HG02884 (cell line): ENCODE data around the gene PHLPP1.
"Not testable (repeated sequence)": the region's sequence is repeated elsewhere in the genome, so short reads cannot be mapped to it uniquely, and the experiment has no call there.

Experiments
- ATAC-seq: cut with Tn5 transposase; IDR thresholded peaks from one replicate; pipeline ENCODE4 v1.9.1; 2021; ENCODE audit warnings: mild to moderate bottlenecking, moderate library complexity; ENCODE audit not compliant: unreplicated experiment

The PHLPP1 gene

DNA sequence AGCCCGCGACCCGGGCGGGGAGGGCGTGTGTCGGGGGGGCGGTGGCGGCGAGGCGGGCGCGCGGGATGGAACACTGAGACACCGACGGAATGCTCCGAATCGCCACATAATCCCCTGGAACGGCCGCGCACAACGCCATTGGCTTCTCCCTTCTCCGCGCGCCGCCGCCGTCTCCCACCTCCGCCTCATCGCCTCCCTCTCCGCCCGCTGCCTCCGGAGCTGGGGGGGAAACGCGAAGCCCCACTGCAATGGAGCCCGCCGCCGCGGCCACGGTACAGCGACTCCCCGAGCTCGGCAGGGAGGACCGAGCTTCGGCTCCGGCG, at the start of gene PHLPP1:
TSS of gene PHLPP1 (plus strand) at position 106 of the 323 bp plus-strand sequence. CDS start at position 249, 143 bp downstream.
- peak; percentile 15 for ATAC-seq

DNA sequence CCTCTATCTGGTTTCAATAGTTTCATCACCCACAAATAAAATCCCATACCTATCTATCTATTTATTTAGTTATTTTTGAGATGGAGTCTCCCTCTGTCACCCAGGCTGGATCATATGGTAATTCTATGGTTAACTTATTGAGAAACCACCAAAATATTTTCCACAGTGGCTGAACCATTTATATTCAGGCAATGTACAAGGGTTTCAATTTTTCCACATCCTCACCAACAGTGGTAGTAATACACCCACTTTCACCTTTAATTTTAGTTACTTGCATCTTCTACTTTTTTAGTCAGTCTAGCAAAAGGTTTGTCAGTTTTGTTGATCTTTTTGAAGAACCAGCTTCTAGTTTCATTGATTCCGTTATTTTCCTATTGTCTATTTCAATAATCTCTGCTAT, 46.1 kb upstream of the PHLPP1 start:
- no peak for ATAC-seq

DNA sequence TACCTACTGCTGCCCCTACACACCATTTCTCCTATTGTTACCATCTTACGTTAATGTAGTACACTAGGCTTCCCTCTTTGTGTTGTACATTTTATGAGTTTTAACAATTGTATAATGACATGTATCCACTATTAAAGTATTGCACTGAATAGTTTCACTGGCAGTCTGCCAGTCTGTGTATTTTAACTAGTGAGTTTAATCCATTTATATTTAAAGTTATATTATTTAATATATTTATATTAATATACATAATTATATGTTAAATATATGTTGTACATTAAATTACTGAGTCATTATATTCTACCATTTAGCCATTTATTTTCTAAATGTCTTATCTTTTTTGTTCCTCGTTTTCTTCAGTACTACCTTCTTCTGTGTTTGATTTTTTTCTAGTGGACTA, 44.8 kb upstream of the PHLPP1 start:
- no peak for ATAC-seq

DNA sequence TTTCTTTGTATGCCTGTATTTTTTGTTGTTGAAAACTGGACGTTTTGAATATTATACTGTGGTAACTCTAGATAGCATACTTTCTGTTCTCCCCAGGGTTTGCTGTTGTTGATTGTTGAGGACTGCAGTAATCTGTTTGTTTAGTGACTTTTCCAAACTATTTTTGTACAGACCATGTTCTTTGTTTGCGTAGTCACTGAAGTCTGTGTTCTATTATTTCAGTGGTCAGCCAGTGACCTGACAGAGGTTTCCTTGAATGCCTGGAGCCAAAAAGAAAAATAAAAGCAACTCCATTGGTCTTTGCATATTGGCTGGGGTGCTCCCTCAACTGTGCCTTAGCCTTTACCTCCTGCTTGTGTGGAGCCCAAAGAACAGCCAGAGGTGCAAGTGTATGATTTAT, 42.7 kb upstream of the PHLPP1 start:
- no peak for ATAC-seq

DNA sequence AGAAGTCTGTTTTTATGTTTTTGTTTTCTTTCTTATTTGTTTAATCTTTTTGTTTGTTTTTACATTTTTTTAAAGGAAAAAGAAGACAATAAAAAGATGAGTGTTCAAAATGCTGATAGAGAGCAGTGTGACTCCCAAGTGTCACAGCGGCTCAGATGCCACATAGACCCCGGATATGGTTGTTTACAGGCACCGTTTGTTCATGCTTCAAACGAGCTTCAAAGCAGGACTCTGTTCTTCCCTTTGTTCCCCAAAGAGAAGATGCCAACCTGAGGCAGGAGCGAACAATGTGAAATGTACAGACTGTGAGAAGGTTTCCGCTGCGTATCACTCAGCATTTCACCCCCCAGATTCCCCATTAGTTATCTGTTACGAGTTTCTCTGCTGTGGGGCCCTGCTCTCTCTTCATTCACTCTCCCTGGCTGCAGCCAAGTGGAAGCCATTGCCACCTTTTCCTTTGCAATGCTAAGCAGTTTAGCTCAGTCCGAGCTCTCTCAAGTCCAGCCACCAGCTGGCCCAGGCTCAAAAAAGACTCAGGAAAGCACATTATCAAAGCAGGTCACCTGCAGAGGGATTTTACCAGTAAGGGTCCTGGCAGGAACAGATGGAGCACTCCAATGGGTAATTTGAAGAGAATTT, 36.4 kb upstream of the PHLPP1 start:
- no peak for ATAC-seq

DNA sequence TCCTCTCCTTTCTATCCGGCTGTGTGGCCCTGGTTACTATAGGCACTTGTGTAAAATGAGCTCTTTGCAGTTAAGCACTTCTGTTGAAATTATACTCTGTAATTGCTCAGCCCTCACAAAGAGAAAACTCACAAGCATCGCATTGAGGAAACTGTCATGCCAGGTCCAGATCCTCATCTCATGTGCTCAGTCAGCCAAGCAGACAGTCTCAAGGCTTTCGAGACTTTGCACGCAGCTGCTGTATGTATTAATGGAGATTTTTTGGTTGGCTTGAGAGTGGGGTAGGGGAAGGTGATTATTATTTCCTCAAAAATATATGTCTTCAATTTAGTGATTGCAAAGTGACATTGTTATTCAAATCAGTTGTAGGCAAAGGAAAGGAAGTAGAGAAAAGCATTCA, 33.0 kb upstream of the PHLPP1 start:
- ATAC-seq, result no peak

DNA sequence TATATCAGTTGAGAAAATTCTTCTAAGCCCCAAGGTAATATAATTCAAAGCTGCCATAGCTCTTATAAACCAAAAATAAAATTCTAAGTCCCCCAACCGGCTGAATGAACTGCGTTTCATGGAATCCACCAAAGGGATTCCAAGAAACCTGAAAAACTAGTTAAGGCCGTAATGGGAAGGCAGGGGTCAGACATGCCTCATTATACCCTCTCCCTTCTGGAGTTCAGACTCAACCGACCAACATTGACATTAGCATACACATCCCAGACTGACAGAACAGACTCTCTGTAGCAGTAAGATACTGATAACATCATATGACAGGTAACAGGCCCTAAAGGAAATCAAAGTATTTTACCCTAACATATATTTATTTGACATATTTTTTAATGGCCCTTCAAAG, 31.4 kb upstream of the PHLPP1 start:
- no peak for ATAC-seq

DNA sequence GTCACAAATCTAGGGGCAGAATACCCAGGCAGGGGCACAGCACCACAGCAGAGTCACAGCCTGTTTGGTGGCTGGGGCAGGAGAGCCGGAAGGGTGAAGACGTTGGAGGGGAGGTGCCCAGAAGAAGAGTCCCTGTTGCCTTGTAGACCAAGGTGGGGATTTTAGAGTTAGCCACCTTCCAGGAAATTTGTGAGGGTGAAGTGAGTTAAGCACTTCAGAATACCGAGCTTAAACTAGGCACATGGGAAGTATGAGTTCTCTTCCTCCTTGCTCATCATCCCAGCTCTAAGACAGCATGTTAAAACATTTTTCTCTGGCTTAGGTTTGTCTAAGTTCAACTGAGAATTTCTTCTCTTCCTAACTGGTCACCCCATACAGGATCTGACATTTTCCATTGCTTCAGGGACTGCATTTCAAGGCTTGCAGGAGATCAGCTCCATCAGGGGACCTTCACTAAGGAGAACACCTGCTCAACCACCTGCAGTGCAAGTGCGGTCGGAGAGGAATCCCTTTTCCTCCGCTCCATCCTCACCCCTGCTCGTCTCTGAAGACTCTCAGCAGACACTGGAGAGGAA, 26.5 kb upstream of the PHLPP1 start:
- no peak for ATAC-seq

DNA sequence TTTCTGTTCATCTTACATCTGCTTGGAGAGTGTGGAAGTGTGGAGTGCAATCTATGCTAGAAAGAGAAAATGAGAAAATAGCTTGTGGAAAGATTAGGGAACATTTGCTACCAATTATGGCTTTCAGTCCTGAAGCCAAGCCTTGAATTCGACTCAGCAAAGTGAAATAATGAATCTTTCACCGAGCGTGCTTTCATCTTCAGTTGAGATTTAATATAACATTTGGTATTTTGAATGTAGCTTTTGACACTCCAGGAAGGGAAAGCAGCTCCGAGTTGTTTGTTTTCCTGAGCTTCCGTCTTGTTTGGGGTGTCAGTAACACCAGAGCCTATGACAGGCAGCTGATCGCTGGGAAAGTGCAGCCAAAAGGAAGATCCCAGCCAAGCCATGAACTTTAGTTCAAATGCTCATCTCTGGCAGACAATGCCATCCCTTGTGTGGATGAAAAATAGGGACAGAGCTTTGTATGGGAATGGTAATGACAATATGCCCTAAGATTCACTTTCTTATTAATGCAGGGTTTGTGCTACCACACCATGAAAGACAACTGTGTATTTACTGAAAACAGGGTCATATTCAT, 25.0 kb upstream of the PHLPP1 start:
- ATAC-seq, result no peak

DNA sequence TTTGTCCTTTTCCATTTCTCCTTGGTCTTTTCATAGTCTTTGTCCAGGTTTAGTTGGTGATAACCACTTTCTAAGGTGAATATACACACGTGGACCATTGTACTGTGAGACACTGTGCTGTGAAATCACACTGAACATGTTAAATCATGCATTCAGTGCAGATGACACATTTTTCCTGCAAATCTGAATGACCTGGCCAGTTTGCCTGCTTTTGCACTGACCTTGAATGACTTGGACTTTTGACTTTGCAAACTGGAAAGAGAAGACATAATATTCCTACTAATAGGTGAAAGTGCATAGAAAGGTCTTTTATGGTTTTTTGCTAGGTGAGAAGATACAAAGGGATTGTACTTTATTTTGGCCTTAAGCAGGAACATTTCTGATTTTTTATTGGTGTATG, 21.7 kb upstream of the PHLPP1 start:
- no peak for ATAC-seq

DNA sequence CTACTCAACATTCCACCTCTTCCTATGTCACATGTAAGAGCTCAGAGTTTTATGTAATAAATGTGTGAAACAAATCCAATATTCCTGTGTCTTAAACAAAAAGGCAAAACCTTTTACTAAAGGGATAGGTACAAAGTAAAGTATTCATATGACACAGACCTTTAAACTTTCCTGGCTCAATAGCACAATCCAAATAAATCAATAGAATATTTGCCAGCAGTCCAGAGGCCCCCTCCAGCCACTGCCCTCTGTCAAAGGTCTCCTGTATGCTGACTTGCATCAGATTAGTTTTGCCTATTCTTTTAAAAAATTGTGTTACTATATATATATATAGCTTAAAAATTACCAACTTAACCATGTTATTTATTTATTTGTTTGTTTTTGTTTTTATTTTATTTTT, 17.7 kb upstream of the PHLPP1 start:
- no peak for ATAC-seq

DNA sequence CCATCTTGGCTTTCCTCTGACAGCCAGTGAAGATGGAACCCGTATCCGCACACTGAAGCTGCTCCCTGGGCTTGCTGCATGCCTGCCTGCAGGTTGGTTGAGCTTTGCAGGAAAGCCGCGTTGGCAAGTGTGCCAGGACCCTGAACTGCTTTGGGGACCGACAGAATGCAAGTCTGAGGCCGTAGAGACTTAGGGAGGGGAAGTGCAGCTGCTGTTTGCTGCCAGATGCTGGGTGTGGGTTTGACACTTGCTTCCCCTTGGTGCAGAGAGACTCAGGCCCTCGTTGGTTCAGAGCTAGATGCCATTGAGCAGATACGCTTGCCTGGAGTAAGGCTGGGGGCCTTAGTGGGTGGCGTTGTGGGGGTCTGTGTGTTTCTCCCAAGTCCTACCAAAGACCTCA, 13.1 kb upstream of the PHLPP1 start:
- no peak for ATAC-seq

DNA sequence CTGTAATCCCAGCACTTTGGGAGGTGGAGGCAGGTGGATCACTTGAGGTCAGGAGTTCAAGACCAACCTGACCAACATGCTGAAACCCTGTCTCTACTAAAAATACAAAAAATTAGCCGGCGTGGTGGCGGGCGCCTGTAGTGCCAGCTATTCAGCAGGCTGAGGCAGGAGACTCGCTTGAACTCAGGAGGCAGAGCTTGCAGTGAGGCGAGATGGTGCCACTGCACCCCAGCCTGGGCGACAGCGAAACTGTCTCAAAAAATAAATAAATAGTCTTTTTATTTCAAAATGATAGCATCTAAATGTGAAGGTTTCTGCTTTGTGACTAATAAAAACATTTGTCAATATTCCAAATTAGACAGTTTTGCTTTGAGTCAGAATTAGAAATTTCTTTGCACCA, 8.5 kb upstream of the PHLPP1 start:
- ATAC-seq, result not testable (repeated sequence)

DNA sequence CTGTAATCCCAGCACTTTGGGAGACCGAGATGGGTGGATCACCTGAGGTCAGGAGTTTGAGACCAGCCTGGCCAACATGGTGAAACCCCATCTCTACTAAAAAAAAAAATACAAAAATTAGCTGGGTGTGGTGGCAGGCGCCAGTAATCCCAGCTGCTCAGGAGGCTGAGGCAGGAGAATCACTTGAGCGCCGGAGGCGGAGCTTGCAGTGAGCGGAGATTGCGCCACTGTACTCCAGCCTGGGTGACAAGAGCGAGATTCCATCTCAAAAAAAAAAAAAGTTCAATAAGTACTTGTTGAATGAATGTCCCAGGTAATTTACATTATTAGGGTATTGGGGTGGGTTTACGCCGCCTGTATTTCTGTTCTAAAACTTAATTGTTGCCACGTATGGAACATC, 5.4 kb upstream of the PHLPP1 start:
- ATAC-seq, result not testable (repeated sequence)

DNA sequence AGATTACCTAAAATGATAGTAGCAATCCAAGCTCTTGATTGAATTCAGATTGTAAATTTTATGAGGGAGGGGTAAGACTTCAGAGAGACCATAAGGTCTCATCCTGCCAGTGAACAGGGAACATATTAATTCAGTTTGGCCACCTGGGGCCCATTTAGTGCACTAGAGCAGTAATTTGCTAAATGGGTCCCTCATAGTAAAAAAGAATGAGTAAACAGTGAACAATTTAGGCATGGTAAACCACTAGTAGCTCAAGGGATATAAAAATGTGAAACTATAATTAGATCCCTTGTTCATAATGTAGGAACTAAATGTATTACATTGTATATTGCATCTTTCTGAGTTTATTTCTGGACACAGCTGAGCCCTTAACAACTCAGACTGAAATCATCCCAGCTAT, 4.9 kb upstream of the PHLPP1 start:
- ATAC-seq, result no peak

DNA sequence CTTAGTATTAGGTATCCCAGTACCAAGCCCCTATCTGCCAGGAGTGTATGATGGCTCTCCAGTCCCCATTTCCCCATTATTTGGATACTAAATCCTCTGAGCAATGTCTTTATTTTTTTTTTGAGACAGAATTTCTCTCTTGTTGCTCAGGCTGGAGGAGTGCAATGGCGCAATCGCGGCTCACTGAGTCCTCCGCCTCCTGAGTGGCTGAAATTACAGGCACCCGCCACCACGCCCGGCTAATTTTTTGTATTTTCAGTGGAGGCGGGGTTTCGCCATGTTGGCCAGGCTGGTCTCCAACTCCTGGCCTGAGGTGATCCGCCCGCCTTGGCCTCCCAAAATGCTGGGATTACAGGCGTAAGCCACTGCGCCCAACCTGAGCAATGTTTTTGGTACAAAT, 3.6 kb upstream of the PHLPP1 start:
- no peak for ATAC-seq

DNA sequence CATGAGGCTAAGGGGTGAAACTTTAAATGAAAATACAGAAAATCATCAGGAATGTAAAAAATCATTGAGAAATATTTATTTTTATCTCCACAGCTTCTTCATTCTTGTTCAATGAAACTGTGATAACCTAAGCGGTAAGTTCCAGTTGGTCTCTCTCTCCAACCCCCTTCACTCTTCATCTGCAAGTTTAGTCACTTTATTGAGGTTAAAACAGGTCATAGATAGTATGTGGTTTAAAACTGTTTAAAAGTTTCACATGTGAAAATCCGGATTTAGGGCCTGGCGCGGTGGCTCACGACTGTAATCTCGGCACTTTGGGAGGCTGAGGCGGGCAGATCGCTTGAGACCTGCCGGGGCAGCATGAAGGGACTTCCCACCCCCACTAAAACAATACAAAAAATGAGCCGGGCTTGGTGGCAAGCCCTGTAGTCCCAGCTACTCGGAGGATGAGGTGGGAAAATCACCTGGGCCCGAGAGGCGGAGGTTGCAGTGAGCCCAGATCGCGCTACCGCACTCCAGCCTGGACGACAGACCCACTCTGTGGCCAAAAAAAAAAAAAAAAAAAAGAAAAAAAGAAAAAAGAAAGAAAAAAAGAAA, 1.6 kb upstream of the PHLPP1 start:
- no peak for ATAC-seq

DNA sequence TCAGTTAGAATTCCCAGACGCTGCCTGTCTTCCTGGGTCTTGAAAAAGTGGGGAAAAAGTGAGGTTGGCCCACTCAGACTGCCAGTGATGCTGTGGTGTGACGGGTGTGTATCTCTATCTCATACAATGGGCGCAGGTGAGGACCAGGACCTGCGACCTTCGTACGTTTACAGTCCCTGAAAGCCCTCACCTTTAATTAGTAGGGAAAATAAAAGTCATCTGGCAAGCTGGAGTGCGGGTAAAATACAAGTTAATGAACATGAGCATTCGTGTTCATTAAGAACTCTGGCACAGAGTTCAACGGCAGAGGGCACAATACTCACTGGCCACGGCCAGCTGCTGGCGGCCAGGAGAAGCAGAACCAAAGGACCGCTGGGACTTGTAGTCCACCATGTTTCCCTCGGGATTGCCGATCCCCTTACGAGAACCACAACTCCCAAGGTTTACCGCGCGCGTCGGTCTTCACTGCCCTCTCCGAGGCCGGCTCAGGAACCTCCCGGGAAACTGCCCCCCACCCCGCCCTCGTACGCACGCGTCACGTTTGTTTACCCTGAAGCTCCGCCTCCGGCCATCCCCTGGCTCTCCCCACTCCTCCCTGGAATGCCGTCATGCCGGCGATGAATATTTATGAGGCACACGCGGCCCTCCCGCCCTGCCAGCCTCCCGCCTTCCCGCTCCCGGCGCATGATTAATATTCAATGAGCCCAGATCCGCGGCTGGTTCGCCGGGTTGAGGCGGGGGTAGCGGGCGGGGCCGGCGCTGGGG, 488 bp upstream of the PHLPP1 start:
- ATAC-seq, result peak; percentile 60

DNA sequence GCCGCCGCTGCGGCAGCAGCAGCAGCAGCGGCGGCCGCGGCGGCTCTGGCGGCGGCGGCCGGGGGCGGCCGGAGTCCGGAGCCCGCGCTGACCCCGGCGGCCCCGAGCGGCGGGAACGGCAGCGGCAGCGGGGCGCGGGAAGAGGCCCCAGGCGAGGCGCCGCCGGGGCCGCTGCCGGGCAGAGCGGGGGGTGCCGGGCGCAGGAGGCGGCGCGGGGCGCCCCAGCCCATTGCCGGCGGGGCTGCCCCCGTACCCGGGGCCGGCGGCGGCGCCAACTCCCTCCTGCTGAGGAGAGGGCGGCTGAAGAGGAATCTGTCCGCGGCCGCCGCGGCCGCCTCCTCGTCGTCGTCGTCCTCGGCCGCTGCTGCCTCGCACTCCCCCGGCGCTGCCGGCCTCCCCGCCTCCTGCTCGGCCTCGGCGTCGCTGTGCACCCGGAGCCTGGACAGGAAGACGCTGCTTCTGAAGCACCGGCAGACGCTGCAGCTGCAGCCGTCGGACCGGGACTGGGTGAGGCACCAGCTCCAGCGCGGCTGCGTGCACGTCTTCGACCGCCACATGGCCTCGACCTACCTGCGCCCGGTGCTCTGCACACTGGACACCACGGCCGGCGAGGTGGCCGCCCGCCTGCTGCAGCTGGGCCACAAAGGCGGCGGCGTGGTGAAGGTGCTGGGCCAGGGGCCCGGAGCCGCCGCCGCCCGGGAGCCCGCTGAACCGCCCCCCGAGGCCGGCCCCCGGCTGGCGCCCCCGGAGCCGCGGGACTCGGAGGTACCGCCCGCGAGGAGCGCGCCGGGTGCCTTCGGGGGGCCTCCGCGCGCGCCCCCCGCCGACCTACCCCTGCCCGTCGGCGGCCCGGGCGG, 646 bp downstream of the PHLPP1 start:
- peak; percentile 25 for ATAC-seq

DNA sequence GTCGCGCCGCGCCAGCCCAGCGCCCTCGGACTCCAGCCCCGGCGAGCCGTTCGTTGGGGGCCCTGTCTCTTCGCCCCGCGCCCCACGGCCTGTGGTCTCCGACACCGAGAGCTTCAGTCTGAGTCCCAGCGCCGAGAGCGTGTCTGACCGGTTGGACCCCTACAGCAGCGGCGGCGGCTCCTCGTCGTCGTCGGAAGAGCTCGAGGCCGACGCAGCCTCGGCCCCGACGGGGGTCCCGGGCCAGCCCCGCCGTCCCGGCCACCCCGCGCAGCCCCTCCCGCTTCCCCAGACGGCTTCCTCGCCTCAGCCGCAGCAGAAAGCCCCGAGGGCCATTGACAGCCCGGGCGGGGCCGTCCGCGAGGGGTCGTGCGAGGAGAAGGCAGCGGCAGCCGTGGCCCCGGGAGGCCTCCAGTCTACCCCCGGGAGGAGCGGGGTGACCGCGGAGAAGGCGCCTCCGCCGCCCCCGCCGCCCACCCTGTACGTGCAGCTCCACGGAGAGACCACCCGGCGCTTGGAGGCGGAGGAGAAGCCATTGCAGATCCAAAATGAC, 1.4 kb downstream of the PHLPP1 start:
- ATAC-seq, result no peak
